ENCODE data around the gene OXLD1. TPM values are rescaled to one million over a fixed set of nuclear protein-coding genes. Genes with fewer than 3 reads are reported as not detected.
A peak's percentile ranks its signal among the peaks of the same experiment; 100 is the strongest.

Gene OXLD1
- total RNA-seq, 1 experiment from 2014 or later, result 46.7 TPM

GRCh38 chr17:81700353-81701287 lies 34.2 kb upstream of the OXLD1 start:
- peak overlapping the region; percentile 75 for H3K4me3 ChIP-seq (ENCODE audit: low read length)
- H4K20me1 ChIP-seq (ENCODE audit: low read length), result peaks cover 10% of the 10 kb centered on the region; the same call in 1 of the 2 replicates
- intact Hi-C loops (cut with micrococcal nuclease), result no loop called here

GRCh38 chr17:81697261-81698044 lies 31.0 kb upstream of the OXLD1 start:
- TF ChIP-seq CTCF (conservative IDR thresholded peaks at IDR 0.05; ENCODE audit: low read depth, low read length) (no peak), EZH2 (IDR thresholded peaks at IDR 0.05; ENCODE audit: low read length, unreplicated experiment) (no peak), EZH2phosphoT487 (IDR thresholded peaks at IDR 0.05; ENCODE audit: borderline replicate concordance, low read length) (no peak)
- Histone ChIP-seq H3K4me1 (ENCODE audit: insufficient read depth, low read length) (peaks cover 16% of the 10 kb centered on the region), H3K36me3 (ENCODE audit: low read depth, low read length) (peaks cover 62% of the 10 kb centered on the region), H3K27me3 (ENCODE audit: low read length) (no peaks in the 10 kb centered on the region), H3F3A (ENCODE audit: low read length, unreplicated experiment) (peaks cover 3% of the 10 kb centered on the region), H3K27ac (ENCODE audit: low read length) (no peak overlapping the region), H3K9ac (ENCODE audit: low read length) (no peak overlapping the region), H2AFZ (ENCODE audit: low read length) (no peak overlapping the region), H3K4me2 (ENCODE audit: low read length) (no peak overlapping the region), H3K9me2 (replicated peaks; ENCODE audit: low read length) (no peaks in the 10 kb centered on the region), H3K9me3 (ENCODE audit: low read length) (no peaks in the 10 kb centered on the region), H4K20me1 (ENCODE audit: low read length) (peaks cover 10% of the 10 kb centered on the region; the same call in 1 of the 2 replicates), H3K79me2 (ENCODE audit: low read length) (peaks cover 61% of the 10 kb centered on the region), H3K4me3 (ENCODE audit: low read length) (no peak overlapping the region)
- no peak for ATAC-seq
- DNase-seq, result no peak
- BruUV-seq (replicated peaks), result no TSS peak
- POLR2A ChIA-PET (ENCODE audit: unreplicated experiment), result interaction anchor here (0.6 kb wide), 1 partner anchor 15 kb away, joined by 3 read pairs; no protein-coding TSS in a partner anchor
- CTCF ChIA-PET, result no interaction called here
- intact Hi-C loops (cut with micrococcal nuclease), result no loop called here

More at GRCh38 chr17:81700353-81701287, 34.2 kb upstream of the OXLD1 start:
- ATAC-seq, result no peak
- ChIA-PET POLR2A (ENCODE audit: unreplicated experiment) (interaction anchor here (0.6 to 0.8 kb wide), 2 partner anchors 17 to 173 kb away, joined by 3 to 4 read pairs; partner anchors contain the start of genes ARL16, FSCN2 and HGS), CTCF (interaction anchor here (1.0 kb wide), 1 partner anchor 17 kb away, joined by 3 read pairs; the partner anchor contains the start of genes ARL16 and HGS)
- Histone ChIP-seq H3K9ac (ENCODE audit: low read length) (no peak overlapping the region), H3K9me3 (ENCODE audit: low read length) (no peaks in the 10 kb centered on the region), H3K27me3 (ENCODE audit: low read length) (no peaks in the 10 kb centered on the region), H3K79me2 (ENCODE audit: low read length) (peaks cover 91% of the 10 kb centered on the region), H2AFZ (ENCODE audit: low read length) (no peak overlapping the region), H3F3A (ENCODE audit: low read length, unreplicated experiment) (peaks cover 3% of the 10 kb centered on the region), H3K4me2 (ENCODE audit: low read length) (peak overlapping the region; percentile 97), H3K4me1 (ENCODE audit: insufficient read depth, low read length) (peaks cover 22% of the 10 kb centered on the region), H3K27ac (ENCODE audit: low read length) (no peak overlapping the region), H3K9me2 (replicated peaks; ENCODE audit: low read length) (no peaks in the 10 kb centered on the region), H3K36me3 (ENCODE audit: low read depth, low read length) (peaks cover 46% of the 10 kb centered on the region)
- DNase-seq, result no peak
- TF ChIP-seq CTCF (conservative IDR thresholded peaks at IDR 0.05; ENCODE audit: low read depth, low read length) (no peak), EZH2phosphoT487 (IDR thresholded peaks at IDR 0.05; ENCODE audit: borderline replicate concordance, low read length) (no peak), EZH2 (IDR thresholded peaks at IDR 0.05; ENCODE audit: low read length, unreplicated experiment) (no peak)
- no TSS peak for BruUV-seq (replicated peaks)

Measured in PC-3 (cell line).